ENCODE results near the gene DHX8. TPM values are rescaled to one million over a fixed set of nuclear protein-coding genes. Genes with fewer than 3 reads are reported as not detected.

Gene DHX8
- total RNA-seq, 4 donors from 2014 or later: 31.7 to 35.1 (median 33.4) TPM

GRCh38 chr17:43563600-43564594 is 80.1 kb downstream of the DHX8 start:
- DNase-seq (ENCODE audit: extremely low spot score): no peak
- peaks cover 0 to 22% (median 0%) of the 10 kb centered on the region in 4 donors for H3K27me3 ChIP-seq
- no peaks in the 10 kb centered on the region for H3K36me3 ChIP-seq
- H3K27ac ChIP-seq (replicated peaks in 1 of 4): no peak overlapping the region
- intact Hi-C loops (cut with DNase I): no loop called here
- no peak for TF ChIP-seq EP300 (IDR thresholded peaks at IDR 0.05)
- no peak for TF ChIP-seq CTCF (IDR thresholded peaks at IDR 0.05)
- no peak for TF ChIP-seq POLR2A (IDR thresholded peaks at IDR 0.05; ENCODE audit: low read depth)
- TF ChIP-seq POLR2AphosphoS5 (IDR thresholded peaks at IDR 0.05): no peak
- H3K4me3 ChIP-seq: no peak overlapping the region
- WGBS: 71% methylated on average over 15 of the region's 15 CpGs
- H3K9me3 ChIP-seq: no peaks in the 10 kb centered on the region
- H3K4me1 ChIP-seq: peaks cover 4 to 15% (median 13%) of the 10 kb centered on the region in 4 donors

DNA sequence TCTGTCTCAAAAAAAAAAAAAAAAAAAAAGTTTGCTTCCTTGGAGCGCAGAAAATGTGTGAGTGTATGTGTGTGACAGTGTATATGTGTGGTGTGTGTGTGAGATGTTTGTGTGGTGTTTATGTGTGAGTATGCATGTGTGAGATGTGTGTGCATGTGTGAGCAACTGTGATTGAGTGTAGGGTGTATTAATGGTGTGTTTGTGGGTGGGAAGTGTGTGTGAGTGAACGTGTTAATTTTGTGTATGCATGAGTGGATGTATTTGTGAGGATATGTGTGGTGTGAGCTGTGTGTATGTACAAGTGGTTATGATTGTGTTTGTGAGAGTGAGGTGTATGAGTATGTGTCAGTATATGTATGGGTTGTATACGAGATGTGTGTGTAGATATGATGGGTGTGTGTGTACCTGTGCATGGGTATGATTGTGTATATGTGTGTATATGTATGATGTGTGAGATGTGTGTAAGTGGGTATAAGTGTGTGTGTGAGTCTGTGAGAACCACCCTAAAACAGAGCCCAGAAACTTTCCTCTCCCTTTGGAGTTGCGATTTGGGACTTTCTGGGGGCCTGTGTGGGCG is 84.8 kb downstream of the DHX8 start:
- DNase-seq (ENCODE audit: extremely low spot score): no peak
- Histone ChIP-seq H3K4me3 (no peak overlapping the region), H3K4me1 (peaks cover 0 to under 1% (median under 1%) of the 10 kb centered on the region in 4 donors), H3K27ac (replicated peaks in 1 of 4) (no peak overlapping the region), H3K27me3 (peaks cover 0 to 9% (median 0%) of the 10 kb centered on the region in 4 donors), H3K36me3 (no peaks in the 10 kb centered on the region), H3K9me3 (no peaks in the 10 kb centered on the region)
- TF ChIP-seq POLR2AphosphoS5 (IDR thresholded peaks at IDR 0.05) (no peak), POLR2A (IDR thresholded peaks at IDR 0.05; ENCODE audit: low read depth) (no peak), CTCF (IDR thresholded peaks at IDR 0.05) (no peak), EP300 (IDR thresholded peaks at IDR 0.05) (no peak)
- intact Hi-C loops (cut with DNase I): no loop called here
- 97% methylated on average over 5 of the region's 5 CpGs for WGBS

DNA sequence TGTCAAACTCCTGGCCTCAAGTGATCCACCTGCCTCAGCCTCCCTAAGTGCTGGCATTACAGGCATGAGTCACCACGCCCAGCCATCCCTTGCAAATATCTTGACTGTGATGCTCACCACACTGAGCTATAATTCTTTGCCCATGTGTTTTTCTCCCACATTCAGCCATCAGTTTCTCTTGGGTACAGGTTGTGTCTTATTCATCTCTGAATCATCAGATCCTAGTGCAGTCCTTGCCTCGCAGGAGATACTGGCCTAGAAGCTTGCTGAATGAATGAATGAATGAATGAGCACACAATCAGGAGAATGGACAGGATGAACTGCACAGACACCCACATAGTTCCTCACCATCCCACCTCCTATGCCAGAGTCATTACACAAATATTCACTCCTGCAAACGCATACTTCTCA is 86.7 kb downstream of the DHX8 start:
- 93% methylated on average over 3 of the region's 3 CpGs for WGBS

DNA sequence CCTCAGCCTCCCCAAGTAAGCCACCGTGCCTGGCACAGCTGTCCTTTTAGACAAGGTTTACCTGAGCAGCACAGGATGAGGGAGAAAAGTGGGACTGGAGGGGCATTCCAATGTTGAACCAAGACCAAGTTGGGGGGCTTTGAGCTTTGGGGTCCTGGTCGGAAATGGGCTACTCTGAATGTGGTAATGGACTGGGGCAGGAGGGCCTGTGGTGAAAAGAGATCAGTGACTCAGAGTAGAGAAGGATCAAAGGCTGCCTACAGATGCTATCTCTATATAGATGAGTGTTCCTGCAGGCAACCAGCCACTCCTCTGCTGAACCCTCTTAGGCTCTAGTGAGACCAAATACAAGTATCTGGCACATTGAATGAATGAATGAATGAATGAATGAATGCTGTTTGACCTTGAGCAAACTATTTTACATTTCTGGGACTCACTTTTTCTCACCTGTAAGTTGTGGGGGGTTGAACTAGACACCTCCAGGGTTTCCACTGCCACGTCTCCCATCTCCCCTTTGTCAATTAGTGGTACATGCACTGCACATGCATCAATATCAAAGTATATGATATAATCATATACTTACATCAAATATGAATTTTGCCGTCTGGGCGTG is 88.7 kb downstream of the DHX8 start:
- H3K27ac ChIP-seq (replicated peaks in 1 of 4): no peak overlapping the region
- DNase-seq (ENCODE audit: extremely low spot score): no peak
- TF ChIP-seq CTCF (IDR thresholded peaks at IDR 0.05): no peak
- no peak for TF ChIP-seq POLR2A (IDR thresholded peaks at IDR 0.05; ENCODE audit: low read depth)
- TF ChIP-seq EP300 (IDR thresholded peaks at IDR 0.05): no peak
- no peak for TF ChIP-seq POLR2AphosphoS5 (IDR thresholded peaks at IDR 0.05)
- H3K27me3 ChIP-seq: no peaks in the 10 kb centered on the region
- 85% methylated on average over 5 of the region's 5 CpGs for WGBS
- no peaks in the 10 kb centered on the region for H3K9me3 ChIP-seq
- H3K36me3 ChIP-seq: no peaks in the 10 kb centered on the region
- intact Hi-C loops (cut with DNase I): no loop called here
- H3K4me1 ChIP-seq: peaks cover 2 to 8% (median 7%) of the 10 kb centered on the region in 4 donors
- H3K4me3 ChIP-seq: no peak overlapping the region

More for the DNA sequence above, 86.7 kb downstream of the DHX8 start:
- Histone ChIP-seq H3K4me1 (no peaks in the 10 kb centered on the region), H3K36me3 (no peaks in the 10 kb centered on the region), H3K4me3 (no peak overlapping the region), H3K27me3 (no peaks in the 10 kb centered on the region), H3K9me3 (no peaks in the 10 kb centered on the region), H3K27ac (replicated peaks in 1 of 4) (no peak overlapping the region)
- intact Hi-C loops (cut with DNase I): no loop called here
- no peak for TF ChIP-seq POLR2AphosphoS5 (IDR thresholded peaks at IDR 0.05)
- TF ChIP-seq CTCF (IDR thresholded peaks at IDR 0.05): no peak
- no peak for TF ChIP-seq EP300 (IDR thresholded peaks at IDR 0.05)
- no peak for TF ChIP-seq POLR2A (IDR thresholded peaks at IDR 0.05; ENCODE audit: low read depth)
- no peak for DNase-seq (ENCODE audit: extremely low spot score)

Measured in esophagus muscularis mucosa (tissue), 4 donors.